GF-D8 (cell line): ENCODE measurements around the gene TMEM53.

Experiments used
- DNase-seq: peaks from one replicate; lab custom pipeline; 2025; lab: John Stamatoyannopoulos, UW

Gene TMEM53

DNA sequence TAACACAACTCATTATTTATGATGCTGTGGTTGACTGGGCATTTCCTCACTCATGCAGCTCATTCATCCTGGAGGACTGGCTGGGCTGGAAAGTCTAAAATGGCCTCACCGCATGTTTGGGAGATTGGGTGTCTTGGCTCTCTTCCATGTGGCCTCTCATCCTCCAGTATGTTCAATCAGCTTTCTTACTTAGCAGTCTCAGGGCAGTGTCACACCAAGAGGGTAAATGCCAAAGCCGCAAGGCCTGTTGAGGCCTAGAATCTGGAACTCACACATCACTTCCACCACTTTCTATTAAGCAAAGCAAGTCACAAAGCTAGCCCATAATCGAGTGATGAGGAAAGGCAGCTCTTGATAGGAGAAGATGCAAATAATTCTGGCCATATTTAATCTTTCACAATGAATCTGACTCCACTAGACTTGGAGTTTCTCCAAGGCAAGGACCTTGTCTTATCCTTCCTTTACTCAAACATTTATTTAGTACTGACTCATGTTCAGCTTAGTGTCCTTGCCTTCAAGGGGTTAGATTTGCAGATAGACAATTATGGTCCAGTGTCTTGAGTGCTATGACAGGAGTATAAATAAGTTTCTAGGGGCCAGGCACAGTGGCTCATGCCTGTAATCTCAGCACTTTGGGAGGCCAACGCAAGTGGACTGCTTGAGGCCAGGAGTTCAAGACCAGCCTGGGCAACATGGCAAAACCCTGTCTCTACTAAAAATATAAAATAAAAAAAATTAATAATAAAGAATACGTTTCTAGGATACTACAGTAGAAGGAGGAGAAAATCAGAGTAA is 45.1 kb downstream of the TMEM53 start:
- DNase-seq, result no peak

DNA sequence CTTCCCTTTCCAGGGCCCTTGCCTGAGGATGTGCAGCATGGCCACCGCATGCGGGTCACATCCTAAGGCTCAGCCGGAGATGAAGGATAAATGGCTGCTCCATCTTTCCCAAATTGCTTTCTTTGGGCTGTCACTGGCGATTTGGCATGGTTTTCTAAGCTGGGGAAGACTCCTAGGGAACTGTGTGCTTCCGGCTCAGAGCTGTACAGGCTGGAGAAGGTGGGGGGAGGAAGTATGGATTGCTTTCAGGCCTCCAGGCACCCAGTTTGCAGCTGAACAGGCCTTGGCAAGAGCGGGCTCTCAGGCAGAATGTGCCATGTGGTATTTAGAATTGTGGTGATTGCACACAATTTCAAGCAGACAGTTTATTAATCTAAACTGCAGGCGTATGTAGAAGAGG is 48.9 kb downstream of the TMEM53 start:
- no peak for DNase-seq

DNA sequence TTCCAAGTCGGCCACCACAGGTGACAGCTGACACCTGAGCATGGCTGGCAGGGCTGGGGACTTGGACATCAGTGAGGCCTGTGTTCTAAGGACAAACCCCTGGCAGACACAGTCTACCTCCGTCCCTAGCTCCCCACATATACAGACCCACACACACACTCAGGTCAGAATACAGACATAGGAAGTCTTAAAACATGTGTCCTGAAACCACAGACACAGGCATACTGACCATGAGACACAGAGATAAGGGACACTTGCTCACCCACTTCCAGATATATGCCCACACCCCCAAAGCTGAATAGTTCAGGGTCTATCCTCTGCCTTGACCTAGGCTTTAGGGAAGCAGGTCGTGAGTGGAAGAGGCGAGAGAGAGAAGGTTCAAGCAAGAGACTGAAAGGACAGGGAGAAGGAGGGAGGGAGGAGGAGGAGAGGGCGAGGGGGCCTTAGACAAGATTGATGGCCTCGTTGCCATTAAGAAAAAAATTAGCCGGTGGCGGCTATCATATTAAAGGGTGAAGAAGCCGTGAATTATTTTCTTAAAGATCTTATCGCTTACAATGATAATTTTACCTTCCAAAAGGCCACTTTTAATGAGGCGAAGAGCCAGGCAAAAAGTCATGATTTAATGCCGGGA is 49.9 kb downstream of the TMEM53 start:
- DNase-seq, result no peak

DNA sequence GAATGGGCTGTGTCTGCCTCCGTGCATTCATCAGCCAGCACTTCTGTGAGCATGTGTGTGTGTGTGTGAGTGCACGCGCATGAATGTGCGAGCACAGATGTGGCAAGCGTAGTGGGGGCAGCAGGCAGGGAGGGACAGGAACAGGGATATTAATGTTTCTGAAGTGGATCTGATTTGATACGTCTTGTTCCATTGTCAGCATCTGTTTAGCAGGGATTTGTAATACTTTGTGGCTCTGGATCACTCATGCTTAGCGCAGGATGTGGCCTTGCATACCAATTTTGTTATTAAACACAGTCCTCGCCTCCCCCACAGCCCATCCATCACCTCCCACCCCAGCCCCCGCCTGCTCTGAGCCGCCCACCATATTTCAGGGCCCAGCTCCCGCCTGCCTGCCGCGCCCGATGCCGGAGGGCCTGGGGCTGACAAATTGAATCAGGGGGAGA is 52.4 kb downstream of the TMEM53 start:
- DNase-seq, result no peak

DNA sequence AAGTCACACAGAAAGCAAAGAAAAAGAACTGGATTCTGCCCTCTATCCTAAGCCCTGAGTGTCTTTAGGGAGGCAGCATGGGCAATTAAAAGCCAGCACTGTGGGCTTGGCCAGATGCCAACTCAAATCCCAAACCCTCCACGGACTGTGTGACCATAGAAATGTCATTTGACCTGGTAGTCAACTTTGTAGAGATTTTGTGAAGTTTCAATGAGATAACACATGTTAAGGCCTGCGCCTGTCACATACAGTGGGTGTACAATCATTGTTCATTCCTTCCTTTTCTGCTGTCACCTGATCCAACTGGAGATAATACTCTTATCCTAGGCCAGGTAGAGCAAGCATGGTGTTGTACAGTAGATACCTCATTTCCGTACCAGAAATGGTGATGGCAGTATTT is 54.2 kb downstream of the TMEM53 start:
- DNase-seq, result no peak

DNA sequence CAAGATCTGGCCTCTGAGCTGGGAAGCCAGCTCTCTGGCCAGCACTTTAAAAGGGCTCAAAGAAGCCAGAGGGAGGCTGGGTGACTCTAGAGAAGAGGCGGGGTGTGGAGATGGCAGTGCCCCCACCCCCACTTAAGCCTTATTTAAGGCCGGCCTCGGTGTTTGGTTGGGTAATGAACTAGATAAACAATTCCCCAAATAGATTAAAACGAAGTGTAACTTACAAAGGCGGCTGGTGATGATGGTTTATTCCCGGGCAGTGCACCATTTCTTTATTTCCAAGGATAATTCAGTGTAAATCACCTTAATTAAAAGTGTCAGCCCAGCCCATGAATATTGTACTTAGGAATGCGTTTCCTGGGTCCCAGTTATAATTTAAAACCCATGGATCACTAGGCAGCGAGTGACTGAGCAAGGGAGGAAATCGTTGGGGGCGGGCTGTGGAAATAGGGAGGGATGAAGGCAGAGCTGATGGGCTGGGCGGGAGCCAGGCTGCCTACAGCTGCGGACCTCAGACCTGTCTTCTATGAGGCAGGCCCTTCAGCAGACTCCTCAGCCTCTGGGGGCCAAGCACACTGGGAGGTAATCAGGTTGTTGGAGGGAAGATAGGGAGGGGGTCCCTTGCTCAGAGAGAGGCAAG is 54.9 kb downstream of the TMEM53 start:
- DNase-seq, result no peak

DNA sequence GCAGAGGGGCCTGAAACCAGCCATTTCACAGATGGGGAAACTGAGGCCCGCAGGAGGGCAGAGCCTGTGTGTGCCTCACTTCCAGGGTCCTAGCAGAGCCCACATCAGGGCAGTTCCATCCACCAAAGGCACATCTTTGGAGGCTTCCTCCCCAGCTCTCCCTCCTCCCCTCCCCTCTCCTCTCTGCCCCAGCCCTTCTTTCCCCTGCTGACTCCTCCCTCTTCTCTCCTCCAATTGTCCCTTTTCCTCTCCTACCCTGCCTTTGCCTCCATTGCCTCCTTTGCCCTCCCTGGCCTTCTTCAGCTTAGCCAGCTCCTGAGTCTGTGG is 56.6 kb downstream of the TMEM53 start:
- no peak for DNase-seq

DNA sequence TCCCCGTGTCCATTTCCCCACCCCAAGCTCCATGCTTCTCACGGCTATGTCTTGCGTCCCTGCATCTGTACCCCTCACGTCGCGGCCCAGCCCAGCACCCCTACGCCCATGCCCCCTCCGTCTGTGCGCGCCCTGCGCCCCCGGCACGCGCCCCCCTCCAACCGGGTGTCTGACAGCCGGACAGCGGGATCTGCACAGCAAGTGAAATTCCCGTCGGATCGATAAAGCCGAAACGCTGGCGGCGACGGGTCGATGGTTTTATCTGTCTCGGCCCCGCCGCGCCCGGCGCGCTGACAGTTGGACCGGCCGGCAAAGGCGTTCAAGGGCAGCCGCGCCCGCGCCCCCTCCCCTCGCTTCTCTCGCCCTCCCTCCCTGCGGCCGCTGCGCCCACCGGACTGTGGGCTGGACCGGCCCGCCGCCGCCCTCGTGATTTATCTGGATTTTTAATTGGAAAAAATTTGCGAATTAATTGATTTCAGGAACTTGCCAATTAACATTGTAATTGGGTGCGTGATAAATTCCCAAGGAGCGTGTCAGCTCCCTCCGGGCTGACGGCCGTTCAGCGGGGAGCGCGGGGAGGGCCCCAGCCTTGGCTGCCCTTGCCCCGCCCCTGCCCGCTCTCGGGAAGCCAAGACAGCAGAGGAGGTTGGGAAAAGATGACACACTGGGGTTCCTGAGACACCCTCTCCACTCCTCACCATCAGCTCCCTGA is 57.1 kb downstream of the TMEM53 start:
- DNase-seq, result no peak

DNA sequence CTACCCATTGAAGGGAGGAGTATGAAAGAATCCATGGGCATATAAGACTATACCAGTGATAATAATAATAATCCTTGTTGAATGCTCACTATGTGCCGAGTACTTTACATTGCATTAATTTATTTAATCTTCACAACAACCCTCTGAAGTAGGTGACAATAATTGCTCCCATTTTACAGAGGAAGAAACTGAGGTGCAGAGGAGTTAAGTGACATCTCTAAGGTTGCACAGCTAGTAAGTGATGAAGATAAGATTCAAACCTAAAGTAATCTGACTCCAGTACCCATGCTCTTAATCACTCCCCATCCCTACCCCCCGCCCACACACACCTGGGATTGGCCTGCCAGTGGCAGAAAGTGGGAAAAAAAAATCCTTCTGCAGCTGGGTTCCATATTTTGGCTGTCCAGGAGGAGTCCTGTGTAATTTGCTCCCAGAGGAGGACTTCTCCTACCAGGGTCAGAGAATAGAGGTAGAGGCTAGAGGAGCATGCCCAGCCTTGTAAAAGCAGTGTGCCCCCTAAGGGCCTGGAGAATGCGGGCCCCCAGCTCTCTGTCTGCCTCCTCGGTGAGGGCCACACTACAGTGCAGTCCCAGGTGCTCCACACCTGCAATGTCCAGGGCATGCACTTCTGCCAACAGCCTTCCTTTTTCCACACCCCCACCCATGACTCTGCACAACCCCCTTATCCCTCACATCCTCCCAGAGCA is 57.8 kb downstream of the TMEM53 start:
- no peak for DNase-seq

DNA sequence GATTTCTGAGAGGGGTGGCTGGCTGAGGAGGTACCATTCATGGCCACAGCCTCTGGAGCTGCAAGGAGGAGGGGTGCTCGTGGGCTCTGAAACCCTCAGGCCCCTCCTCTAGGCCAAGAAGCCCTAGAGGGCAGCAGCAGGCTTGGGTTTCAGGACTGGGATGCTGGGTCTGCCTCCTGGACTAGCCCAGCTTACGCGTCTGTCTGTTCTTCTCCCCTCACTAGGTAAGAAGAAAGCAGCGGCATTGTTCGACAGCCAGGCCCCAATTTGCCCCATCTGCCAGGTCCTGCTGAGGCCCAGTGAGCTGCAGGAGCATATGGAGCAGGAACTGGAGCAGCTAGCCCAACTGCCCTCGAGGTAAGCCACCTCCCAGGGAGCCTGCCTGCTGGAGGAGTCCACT is 60.3 kb downstream of the TMEM53 start:
- no peak for DNase-seq

DNA sequence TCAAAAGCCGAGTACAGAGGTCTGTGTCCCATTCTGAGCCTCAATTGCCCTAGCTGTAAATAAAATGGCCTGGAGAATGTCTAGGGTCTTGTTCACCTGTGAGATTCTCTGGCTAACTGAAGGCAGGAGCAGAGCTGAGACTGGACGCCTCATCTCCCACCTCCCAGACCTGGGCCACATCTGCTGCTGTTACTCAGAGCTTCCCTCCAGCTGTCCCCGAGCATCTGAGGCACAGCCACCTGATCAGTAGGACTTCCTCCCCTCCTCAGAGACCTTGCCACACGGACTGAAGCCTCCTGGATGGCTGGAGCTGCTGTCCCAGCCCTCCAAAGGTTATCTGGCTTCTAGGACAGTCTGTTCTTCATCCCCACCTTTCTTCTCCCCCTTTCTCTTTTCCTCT is 62.4 kb downstream of the TMEM53 start:
- DNase-seq, result no peak

DNA sequence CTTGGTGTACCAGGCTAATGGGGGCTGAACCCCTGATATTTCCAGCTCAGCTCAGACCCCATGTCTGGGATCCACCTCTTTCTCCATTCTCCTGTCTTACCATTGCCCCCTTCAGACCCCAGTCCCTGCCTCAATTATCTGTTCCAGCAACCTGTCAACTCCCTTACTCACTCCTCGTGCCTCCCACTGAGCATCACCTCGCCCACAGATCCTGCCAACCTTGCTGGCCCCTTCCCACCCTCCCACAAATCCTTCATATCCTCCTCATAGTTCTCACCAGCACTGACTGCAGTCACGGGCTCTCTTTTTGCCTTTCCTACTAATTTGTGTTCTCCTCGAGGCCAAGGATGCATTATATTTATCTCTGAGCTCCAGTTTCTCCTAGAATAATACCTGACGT is 62.9 kb downstream of the TMEM53 start:
- no peak for DNase-seq

DNA sequence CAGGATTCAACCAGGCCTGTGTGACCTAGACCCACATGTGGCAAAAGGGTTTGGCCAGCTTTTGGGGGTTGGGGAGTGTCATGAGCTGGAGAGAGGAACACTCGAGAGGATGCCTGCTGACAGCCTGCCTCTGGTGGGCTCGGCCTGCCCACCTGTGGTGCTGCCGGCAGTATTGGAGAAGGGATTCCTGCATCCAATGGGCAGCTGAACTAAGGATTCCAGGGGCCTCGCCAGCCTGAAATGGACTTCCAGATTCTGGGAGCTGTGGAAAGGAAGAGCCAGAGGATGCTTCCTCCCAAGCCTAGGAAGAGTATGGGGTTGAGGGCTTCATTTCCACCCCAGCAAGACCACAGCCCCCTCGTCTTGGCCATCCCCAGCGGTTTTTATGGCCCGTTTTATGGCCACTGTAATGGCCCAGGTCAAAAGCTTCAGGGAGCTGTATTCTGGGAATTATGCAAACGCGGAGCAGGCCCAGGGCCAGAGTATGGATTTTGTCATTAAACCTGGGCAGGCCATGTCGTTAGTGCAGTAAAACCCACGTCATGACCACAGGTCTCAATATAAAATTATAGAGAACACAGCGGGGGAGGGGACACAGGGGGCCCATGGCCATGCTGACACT is 63.6 kb downstream of the TMEM53 start:
- DNase-seq, result no peak

DNA sequence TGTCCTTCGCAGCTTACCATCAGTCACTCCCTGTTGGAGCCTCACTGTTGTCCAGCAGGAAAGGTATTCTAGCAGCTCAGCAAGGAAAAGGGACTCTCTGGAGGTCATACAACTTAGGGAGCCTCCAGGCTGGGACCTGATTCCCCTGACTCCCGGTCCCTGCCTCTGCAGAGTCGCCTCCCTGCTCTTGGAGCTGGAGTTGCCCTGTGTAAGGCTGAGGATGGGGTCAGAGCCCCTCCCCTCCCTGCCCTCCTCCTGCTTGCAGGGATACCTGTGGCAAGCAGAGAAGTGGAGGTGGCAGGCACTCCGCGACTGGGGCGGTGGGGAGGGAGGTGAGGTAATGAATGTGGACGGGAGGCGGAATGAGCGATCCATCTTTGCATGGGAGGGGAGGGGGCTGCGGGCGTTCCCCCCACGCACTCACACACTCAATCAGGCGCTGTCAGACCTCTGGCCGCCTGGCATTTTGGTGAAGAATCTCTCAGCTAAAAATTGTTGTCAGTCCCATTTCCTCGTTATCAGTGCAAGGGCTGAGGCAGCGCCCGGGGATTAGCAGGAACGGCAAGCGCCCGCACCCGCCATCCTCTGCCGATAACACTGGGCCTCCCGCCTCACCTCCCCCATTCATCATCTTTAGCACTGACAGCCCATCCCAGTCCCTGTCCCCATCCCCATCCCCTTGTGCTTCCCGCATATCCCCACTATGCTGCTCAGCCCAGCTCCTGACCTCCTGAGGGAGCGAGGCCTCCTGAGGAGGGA is 64.3 kb downstream of the TMEM53 start:
- DNase-seq, result no peak

DNA sequence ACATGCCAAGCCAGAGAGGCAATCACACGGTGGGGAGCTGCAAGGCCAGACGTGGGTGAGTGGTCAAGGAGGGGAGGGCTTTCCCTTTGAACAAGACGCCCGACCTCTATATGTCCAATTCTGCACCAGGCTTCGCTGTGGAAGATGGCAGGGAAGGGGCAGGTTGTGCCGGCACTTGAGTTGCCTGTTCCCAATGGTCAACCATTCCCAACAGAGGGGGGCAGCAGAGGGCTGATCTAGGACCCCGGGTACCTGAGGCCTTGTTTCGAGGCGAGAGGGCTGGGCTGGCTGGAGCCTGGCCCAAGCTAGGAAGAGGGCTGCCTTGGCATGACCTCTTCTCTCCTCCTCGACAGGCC is 64.9 kb downstream of the TMEM53 start:
- no peak for DNase-seq

DNA sequence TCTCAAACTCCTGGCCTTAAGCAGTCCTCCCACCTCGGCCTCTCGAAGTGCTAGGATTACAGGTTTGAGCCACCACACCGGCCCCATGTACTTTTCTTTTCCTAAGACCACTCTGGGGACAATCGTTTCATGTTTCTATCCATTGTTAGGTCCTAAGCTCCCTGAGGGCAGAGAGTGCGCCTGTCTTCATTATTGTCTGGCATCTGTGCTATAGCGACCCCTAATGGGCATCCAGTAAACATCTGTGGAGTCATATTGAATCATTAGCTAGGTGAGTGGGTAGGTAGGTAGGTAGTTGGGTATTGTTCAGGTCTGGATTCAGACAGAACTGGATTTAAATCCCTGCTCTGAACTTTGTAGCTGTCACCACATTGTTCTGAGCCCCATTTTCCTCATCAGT is 66.1 kb downstream of the TMEM53 start:
- DNase-seq, result no peak

DNA sequence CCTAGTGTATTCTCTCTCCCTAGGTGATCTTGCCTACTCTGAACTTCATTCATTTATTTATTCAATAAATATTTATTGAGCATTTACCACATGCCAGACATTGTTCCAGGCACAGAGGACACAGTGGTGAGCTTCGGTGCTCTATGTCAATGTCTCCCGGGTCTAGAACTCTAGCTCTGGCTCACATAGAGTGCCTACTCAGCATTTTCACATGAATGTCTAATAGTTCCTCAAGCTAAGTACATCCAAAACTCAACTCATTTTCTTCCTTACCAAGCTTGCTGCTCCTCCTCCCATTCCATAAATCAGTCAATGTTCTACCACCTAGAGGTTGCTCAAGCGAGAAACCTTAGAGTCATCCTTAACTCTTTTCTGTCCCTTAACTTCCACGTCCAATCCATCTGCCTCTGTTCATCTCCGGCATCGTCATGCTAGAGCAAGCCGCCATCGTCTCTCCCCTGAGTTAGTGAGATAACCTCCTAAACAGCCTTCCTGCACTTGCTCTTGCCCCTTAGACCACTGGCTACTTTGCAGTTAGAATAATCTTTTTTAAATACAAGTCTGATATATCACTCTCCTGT is 67.5 kb downstream of the TMEM53 start:
- no peak for DNase-seq

DNA sequence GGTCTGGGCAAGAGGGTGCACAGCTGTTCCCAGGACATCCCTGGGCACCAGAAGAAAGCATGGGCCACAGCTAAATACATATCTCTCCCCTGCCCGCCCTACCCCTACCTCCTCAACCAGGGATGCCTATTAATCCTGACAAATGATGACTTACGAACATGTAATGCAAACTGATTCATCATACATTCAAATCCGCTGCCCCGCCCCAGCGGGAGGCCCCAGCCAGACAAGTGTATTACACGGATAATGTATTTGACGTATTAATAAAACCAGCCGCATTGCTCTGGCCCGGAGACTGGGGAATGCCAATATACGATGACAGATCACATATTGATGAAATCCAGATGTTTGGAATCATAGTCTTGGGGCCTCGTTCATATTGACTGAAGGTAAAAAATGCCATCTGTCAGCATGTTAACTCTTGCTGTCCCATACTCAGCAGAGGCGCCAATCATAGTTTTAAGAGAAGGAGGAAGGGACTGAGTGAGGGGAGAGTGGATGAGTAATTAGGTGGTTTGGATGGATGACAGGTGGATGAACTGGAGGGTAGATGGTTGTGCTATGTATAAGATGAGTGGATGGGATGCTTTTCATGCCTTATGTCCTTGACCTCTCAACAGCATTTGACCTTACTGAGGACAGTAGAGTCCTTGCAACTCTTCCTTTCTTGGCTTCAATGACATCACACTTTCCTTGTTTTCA is 68.2 kb downstream of the TMEM53 start:
- DNase-seq, result no peak

DNA sequence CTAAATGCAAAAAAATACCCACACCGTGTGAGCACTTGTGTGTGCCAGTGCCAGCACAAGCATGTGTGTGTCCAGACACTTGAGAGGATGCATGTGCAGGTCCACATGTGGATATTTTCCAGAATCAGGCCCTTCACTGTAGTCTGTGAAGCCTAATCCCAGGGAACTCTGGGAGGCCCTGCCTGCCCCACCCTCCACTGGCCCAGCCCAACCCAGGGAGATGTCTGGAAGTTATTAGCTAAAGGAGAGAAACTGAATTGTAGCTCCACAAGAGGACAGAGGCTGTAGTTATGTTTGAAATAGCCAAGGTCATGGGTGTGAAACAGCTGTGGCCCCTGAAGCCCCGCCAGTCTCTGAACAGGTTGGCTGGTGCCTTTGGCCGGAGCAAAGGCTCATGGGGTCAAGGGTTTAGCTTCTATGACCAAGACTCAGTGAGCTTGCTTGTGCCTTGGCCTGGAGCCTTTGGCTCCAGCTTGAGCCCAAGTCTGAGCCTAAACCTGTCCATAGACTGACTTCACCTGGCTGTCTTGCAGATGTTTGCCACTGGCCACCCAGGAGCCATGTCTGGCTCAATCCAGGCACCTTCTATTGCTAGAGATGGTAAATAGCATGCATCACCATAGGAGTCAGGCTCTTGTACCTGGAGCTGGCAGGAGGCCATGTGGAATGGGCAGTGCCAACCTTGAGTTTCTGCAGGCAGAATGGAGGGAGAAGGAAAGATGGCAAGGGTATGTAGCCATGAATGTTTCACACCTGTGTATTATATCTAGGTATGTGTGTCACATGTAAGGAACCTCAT is 69.9 kb downstream of the TMEM53 start:
- DNase-seq, result no peak
